HG03521 (cell line): ENCODE data around the gene PWWP2B.

Experiments used
- ATAC-seq: cut with Tn5 transposase; IDR thresholded peaks from one replicate; pipeline ENCODE4 v1.9.1; 2021; ENCODE audit warnings: mild to moderate bottlenecking, moderate library complexity; ENCODE audit not compliant: unreplicated experiment

PWWP2B gene

DNA sequence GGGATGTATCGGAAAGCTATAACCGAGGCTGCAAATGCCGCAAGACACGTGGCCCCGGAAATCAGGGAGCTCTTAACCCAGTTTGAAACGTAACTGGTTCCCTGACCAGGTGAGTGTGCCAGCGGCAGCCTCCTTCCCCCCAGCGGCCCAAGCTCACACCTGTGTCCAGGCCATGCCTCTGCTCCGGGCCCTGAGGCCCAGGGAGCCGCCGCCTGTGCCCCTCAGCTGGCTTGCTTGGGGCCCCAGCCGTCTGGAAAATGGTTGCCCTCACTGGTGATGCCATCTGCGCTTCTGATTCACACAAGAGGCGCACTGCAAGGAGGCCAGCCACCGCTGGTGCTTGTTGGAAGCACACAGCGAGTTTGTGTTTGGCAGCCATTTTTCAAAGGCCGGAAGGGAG is 9.2 kb downstream of the PWWP2B start:
- ATAC-seq = no peak

DNA sequence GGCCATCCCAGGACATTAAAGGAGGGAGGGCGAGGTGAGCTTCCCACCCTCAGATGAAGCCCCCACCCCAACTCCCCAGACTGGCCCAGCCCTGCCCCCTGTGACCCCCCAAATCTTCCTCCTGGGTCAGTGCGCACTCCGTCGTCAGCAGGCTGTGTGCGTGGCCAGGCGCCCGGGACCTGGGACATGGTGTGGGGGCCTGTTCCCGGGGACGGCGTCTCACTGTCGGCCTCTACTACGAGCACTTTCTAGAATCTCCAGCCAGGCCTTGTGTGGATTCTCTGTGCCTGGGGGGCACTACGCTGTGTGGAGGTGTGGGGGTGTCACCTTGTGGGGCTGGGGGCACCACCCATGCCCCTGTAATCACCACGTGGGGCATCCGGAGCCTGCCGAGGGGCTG is 9.8 kb downstream of the PWWP2B start:
- no peak for ATAC-seq

DNA sequence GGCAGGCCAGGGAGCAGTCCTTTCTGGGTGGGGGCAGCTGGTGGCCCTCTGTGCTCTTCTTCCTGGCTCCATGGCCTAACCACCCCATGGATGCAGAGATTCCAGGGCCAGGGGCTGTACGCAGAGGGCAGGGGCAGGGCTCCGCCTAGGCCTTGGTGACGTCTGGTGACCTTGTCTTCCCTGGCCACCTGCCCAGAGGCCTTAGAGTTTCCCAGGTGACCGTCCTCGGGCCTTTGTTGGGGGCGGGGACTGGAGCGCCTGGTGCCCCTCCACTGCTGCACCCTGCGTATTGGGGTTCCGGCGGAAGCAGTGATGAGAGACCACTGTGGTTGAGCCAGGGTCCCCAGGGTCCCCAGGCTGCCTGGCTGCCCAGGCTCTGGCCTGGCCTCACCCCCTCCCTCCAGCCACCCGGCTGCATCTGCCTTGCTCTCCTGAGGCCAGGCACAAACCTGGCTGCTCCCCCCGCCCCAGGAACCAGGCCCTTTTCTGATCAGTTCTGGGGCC is 10.3 kb downstream of the PWWP2B start:
- ATAC-seq = no peak

DNA sequence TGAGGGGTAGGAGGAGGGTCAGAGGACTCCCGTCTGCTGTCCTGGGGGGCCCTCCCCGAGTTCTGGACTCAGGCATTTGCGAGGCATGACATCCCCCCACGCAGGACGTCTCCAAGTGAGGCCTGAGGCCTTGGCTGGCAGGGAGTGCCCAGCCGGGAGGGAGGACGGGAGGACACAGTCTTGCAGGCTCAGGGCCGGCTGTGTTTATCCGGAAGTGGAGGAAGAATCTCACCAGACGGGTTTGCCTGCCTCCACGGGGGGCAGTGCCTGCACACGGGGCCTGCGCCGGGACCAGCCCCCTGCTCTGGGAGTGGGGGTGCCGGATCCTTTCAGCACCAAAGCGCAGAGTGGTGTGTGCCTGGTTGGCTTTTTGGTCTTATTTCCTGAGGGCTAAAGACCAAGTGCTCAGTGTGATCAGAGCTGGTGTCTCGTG is 10.9 kb downstream of the PWWP2B start:
- no peak for ATAC-seq

DNA sequence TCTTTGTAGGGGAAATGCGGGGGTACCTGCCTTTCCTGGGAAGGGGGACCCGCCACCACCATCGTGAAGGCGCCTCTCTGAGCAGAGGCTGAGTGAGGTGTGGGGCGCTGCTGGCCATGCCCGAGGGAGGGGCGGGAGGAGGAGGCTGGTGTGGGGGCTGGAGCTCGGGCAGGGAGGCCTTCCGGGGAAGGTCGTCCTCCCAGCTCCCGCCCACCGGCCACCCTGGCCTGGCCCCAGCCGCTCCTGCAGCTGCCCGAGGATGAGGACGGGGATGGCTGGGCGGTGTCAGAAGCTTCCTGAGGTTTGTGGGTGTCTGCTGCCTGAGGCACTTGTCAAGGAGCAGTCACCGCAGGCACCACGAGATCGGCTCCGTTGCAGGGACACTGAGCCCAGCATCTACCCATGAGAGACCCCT is 11.4 kb downstream of the PWWP2B start:
- ATAC-seq = no peak

DNA sequence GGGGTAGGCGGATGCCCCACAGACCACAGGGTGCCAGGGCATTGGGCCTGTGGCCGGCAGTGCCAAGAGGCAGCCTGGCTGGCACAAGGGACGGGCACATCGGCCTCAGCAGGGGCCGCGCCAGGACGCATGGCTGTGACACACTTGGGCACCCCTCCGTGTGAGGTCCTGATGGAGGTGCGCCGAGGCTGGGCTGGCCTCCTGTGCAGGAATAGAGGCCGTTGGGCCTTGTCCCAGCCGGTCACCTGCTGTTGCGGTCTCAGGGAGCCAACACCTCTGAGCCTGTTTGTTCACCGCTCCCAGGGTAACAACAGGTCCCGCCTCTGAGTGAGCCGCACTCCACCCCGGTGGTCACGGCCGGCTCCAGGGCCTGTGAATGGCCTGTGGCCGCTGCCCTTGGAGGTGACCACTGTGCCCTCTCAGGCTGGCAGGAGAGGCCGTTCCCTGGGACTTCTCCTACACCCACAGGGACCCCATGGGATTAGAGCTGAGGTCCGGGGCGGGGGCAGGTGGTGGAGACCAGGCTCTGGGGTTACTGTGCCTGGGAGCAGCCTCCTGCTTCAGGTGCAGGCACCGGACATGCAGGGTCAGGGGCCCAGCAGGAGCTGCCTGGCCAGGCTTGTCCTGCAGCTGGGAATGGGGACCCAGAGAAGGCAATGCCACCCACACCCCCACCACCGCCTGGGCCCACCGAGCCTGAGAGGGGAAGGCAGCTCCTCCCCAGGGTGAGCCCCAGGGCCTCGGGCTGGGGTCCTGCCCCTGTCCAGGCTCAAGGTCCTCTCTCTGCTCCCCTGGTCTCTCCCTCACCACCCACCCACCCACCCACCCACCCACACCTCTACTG is 12.0 kb downstream of the PWWP2B start:
- ATAC-seq = no peak

DNA sequence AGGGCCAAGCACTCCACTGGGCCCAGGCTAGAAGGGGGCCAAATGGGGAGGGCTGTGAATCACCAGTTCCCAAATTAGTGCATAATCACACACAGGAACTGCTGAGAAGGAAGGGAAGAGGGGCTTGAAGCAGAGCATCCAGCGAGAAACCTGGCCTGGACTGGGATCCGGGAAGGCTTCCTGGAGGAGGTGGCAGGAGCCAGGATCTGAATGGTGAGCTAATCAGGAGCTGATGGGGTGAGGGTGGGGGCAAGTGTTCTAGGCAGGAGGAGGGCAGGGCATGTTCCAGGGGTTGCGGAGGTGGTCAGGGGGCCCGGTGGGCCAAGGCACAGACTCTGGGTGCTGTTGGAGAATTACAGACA is 12.6 kb downstream of the PWWP2B start:
- no peak for ATAC-seq

DNA sequence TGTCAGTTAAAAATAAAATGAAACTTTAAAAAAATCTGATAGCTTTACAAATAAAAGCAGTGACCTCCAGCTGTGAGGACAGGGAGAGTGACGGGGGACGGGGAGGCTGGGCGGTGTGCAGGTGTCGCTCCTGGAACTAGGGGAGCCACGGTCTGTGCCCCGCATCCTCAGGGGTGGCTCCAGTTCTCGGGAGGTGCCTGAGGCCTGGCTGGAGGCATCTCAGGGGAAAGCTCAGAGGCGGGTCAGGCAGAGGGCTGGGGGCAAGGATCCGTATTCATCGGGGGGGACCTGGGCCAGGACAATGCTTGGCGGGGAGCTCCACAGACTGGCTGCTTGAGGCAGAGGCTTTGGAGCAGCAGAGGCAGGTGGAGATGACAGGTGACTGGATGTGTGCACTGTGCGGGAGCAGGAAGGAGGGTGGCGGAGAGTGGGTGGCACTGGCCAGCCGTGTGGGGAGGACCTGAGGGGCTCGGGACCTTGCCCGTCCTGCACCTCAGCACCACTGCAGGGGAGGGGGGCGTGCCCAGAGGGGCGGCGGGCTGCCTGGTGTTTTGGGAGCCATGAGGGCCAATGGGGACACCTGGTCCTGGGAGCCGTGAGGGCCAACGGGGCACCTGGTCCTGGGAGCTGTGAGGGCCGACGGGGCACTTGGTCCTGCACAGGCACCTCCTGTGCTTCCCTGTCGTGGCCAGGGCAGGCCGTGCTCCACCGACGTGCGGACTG is 13.2 kb downstream of the PWWP2B start:
- ATAC-seq = no peak

DNA sequence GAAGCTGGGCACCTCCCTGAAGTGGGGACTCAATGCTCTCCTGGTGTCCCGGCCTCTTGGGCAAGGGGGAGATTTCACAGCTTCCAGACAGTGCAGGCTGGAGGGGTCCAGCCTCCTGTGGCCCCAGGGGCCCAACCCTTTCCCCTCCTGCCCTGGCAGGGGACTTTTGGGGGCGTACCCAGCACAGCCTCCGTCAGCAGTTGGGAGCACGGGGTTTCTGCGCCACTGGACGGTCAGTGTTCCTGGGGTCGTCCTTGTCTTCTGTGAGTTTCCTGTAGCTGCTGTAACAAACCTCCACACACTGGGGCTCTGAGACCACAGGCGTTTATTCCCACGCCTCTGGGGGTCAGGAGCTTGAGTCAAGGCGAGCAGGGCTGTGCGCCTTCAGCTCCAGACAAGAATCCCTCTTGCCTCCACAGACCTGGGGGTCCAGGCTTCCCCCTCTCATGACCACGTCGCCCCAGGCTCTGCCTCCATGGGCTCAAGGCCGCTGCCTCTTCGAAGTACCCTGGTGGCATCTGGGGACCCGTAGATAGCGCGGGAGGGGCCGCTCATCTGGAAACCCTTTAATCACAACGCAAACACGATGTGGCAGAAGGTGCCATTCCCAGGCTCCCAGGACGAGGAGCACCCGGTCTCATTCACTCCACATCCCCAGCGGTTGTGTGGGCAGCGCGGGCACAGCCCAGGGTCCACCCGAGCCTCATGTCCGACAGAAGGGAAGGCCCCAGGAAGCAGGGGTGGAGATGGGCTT is 14.0 kb downstream of the PWWP2B start:
- no peak for ATAC-seq

DNA sequence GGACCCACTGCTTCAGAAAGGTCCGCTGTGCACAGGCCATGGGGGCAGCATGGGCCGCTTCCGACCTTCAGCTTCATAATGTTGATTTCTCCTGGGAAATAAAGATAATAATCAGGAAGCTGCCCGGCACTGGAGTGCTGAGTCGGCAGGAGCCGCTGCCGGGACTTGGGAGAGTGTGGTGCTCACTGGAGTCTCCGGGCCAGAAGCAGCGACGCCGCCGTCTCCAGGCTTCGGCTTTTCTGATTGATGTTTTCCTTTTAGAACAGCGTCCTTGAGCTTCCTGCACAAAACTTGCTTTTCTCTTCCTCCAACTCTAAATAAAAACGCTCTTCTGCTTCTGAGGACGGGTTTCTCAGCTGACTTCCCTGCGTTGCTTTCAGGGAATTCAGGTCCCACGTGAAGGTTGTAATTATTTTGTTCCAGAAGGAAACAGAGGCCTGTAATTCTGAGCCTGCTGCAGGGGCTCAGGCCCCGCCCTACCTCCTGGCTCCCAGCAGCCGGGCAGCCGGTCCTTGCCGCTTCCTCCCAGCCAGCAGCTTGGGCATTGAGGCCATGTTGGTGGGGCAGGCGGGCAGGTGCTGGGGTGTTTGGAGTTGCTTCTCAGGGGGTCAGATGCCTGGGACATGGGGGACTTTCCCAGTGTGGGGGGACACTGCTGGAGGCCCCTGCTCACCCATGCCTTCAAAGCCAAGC is 14.7 kb downstream of the PWWP2B start:
- ATAC-seq = no peak

DNA sequence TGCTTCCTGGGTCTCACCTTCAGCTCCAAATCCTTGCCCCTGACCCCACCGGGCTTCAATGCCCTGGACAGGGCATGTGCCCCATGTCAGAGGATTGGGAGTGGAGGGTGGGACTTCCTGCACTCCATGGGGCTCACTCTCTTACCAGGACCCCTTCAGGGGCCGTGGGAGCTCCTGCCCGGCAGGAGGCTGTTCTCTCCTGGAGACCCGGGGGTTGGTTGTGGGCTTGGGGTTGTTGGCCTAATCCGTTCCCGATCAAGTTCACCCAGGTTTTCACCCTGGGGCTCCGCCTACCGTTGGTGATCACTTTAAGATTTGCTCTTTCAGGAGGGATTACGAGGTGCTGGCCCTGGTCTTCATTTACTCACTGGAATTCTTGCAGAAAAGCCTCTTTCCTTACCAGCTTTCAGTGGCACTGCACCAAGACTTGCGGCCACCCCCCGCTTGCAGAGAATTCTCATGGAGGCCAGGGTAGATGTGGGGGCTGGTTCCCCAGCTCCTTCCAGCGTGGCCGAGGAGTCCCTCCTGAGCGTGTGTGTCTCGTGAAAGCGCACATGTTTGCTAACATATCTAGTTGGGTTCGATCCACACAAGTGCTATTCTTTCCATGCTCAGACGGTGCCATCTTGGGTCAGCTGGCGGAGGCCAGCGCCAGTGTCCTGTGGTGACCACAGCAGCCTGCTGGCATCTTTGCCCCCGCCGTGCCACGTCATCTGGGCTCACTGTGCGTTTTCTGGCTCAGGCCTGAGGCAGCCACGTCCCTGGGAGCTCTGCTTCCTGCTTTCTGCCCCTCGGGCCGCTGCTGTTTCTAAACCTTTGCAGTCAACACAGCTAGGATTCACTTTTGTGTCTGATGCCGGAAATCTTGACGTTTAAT is 15.6 kb downstream of the PWWP2B start:
- ATAC-seq = no peak

DNA sequence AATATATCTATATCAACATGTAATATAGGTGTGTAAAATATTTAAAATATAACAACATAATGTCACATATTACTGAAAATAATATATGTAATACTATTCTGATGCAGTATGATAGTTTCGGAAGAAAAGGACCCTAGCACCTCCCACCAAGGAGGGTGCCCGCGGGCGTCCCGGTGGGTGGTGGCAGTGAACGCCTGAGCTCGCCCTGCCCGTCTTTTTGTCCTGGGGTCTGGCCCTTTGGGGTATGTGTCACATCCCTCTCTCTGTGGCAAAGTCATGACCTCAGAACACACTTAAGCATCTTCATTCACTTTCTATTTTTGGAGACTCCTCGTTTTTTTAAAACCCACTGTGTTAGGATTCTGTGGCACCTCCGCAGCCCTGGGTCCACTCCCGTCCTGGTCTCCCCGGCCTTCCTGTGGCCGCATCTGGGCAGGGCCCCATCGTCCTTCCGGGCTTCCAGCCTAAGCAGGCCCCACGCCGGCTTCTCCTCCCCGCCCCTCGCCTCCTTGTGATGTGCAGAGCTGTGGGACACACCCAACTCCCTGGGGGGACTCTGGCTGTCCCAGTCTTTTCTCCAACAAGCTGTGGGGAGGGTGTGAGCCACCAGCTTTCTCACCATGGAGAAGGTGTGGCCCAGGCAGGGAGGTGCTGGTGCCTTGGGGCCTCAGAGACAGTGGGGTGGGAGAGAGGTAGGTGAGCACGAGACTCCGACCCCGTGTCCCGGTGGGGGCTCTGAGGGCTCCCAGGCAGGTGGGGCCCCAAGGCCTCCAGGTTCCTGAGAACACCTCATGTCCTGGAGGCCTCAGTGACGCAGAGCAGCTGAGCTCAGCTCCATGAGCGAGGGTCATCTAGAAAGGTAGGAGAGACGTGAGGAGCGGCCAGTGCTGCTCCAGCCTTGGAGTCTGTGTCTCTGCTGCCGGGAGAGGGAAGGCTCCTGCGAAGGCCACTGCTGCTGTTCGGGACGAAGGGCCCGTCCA is 16.5 kb downstream of the PWWP2B start:
- no peak for ATAC-seq

DNA sequence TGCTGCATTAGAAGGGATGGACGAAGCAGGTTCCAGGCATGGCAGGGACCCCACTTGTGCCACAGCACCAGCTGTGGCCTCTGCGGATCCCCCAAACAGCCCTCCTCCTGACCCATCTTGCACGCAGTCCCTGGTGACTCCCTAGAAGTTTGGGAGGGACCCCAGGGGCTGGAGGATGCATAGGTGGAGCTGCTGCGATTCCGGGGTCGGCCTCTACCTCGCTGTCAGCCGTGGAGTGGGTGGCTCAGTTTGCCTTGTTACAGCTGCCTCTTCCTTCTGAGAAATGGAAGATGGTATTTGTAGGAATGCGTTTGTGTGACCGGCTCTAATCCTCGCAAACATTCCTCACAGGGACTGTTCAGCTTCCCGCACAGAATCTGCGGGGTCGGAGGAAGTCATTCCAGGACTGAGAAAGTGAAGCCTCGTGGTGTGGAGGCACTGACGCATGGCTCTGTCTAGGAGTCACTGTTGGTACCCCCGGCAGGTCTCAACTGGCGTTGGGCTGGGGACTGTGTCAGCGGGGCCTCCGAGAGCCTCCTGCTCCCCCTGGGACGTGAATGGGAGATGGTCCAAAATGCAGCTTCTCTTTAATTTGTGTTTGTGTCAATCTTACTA is 17.5 kb downstream of the PWWP2B start:
- ATAC-seq = no peak

DNA sequence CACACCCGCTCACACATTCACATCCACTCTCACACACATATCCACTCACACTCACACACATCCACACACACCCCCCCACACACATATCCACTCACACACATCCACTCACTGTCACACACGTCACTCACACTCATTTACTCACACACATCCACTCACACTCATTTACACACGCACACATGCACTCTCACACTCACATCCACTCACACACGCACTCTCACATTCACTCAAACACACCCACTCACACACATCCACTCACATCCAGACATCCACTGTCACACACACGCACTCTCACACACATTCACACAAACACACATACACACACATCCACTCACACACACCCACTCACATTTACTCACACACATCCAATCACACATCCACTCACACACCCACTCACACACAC is 18.3 kb downstream of the PWWP2B start:
- no peak for ATAC-seq

DNA sequence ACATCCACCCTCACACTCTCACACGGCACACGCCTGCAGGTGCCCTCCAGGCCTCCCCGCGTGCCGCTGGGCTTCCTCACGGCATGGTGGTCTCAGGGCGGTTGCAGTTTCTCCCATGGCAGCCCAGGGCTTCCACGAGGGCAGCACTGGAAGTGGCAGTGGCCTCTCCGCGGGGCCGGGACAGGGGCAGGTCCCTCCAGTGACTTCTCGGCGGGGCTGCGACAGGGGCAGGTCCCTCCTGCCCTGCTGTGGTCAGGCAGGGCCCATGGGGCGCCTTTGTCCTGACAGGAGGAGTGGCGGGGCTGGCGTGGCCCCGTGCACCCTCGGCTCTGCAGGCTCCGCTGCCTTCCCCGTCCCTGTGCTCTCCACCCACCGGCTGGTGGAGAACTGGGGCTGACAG is 19.0 kb downstream of the PWWP2B start:
- no peak for ATAC-seq

DNA sequence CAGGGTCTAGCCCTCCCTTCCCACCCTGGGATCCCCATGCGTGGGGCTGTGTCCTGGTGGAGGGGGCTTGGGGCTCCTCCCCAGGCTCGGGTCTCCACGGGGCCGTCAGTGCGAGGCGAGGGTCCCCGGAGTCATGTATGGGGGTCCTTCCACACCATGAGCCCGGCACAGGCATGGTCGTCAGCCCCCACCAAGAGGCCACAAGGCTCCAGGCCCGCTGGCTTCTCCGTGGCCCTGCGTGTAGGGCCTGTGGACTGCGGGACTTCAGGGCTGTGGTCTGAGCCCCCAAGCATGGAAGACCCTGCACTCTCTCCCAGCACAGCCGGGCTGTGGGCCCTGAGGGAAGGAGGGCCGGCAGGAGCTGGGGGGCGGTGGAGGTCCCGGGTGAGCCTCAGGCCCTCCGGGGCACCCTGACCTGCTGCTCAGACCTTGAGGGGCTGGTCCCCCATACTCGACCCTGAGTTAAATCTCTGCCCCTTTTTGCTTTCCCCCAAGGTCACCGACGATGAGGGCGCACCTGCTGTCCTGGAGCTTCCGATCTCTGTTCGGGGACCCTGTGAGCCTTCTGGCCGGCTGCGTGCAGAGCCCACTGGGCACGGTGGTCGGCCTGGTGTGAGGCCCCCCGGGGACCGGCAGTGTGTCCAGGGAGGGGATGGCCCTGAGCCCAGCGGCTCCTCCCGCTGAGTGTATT is 19.7 kb downstream of the PWWP2B start:
- ATAC-seq = no peak

DNA sequence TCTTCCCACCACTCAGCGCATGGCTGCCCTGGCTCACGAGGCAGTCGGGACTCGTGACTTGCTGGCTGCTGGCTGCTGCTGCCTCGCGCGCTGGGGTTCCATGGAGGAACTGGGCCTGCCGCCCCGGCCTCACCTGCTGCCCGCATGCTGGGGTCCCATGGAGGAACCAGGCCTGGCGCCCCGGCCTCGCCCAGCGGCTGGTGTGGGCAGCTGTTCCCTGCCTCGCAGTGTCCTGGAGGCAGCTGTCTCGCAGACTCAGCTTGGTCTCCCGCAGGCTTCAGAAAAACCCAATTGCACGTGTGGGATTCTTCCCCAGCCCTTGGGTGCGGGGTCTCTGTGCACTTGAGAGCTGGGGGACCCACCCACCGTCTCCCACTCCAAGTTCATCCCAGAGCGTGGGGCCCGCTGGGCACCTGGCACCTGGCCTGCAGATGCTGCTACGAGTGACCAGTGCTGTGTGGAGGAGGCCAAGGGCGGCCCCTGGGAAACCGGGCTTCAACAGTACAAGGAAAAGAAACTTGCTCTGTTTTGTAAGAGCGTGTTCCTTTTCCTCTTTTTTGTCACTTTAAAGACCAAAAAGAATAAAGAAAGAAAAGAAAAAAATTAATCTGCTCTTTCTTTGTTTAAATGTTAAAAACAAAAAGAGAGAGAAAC is 20.4 kb downstream of the PWWP2B start:
- no peak for ATAC-seq
